Adipose tissue (tissue), 3 donors: ENCODE measurements around the gene SLC25A42. TPM values are rescaled to one million over a fixed set of nuclear protein-coding genes. Genes with fewer than 3 reads are reported as not detected.
"Not testable (repeated sequence)": the region's sequence is repeated elsewhere in the genome, so short reads cannot be mapped to it uniquely, and the experiment has no call there.

Experiments used
- H3K27ac ChIP-seq: one replicate; pipeline ENCODE4 v1.5.1; 2013; ENCODE audit warnings: low read depth, low read length
- WGBS, 3 donors: extraction: QIAGEN DNeasy Blood & Tissue Kit; methylation state at CpG; one replicate each; pipeline ENCODE4 v1.1.7; 2013; 5-methylcytosine and 5-hydroxymethylcytosine counted together
- polyA plus RNA-seq, 3 donors: library from polyadenylated mRNA; stranded (reverse); fragments of 200-250 nt; gene quantifications; one replicate each; pipeline ENCODE4 v1.2.3, GENCODE V29; 2013
- donor health status: healthy with polysubstance abuse.
- donor health status: Bipolar disorder and iron deficiency.
- donor health status: healthy.

SLC25A42 gene
- polyA plus RNA-seq, 3 donors = 10.8 to 11.4 (median 11.0) TPM

DNA sequence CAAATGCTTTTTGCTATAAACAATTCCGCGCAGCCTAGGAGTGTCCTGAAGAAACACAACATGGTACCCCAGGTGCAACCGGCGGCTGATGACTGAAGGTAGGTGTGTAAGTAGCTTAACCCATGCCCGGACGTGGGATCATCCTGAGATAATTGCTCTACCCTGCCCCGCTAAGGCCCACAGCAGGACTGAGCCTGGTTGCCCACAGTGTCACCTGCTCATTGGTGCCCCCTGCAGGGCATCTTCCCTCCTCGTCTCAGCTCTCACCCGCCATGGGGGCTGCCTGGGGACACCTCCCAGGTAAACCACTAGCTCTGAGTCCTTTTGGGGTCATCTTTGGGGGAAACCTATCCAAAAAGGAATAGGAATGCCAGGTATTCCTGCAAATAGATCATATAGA, 52.2 kb downstream of the SLC25A42 start:
- H3K27ac ChIP-seq = no peak overlapping the region
- WGBS, 3 donors = 68 to 85% (median 80%) methylated on average over 9 of the region's 9 CpGs

DNA sequence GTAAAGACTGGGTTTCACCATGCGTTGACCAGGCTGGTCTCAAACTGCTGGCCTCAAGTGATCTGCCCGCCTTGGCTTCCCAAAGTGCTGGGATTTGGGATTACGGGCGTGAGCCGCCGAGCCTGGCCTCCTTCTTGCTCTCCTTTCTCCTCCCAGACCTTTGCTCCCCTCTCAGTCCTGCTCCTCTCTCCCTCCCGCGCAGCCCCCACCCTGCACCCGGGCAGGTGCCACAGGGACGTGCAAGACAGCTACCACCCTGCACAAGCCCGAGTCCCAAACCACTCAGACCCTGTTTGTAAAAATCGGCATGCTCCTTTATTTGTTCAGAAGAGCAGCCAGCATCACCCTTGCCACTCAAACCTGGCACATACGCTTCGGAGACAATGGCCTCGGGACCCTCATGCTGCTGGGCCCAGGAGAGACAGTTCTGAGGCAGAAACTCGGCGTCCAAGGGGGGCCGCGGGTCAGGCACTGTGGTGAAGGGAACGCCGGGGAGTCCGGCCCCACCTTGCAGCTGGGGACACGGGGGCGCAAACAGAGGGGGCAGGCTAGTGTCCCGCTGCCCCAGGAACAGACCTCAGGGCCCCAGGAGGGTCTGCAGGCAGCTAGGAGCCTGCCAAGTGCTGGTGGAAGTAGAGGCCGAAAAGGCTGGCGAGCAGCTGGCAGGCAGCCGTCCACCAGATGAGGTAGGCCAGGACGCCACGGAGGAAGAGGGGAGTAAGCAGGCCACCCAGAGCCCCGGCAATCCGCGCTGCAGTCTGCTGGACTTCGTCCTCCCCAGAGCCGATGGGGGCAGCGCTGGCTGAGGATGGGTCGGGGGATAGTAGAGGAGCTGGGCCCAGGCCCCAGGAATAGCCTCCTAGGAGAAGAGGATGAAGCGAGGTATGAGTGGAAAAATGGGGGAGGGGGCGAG, 55.8 kb downstream of the SLC25A42 start:
- H3K27ac ChIP-seq = no peak overlapping the region
- WGBS, 3 donors = 91 to 94% (median 93%) methylated on average over 37 to 39 of the region's 39 CpGs

GRCh38 chr19:19120308-19121231, 56.8 kb downstream of the SLC25A42 start:
- 64 to 71% (median 66%) methylated on average over 39 of the region's 39 CpGs for WGBS, 3 donors

DNA sequence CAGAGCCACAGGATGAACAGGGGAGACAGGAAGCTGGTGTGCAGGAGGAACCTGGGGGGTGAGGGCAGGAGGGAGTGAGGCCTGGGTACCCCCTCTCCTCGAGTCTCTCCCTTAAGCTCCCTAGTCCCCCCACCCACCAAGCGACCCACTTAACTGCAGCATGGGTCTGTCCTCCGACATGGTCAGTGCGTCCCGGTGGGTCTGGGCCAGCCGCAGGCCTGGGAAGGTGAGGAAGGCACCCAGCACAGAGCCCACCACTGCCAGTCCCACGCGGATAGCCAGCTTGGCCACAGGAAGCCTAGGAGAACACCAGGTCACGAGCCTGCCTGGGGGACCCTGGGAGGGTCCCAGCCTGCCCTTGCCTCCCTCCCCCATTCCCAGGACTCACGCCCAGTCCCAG, 57.6 kb downstream of the SLC25A42 start:
- WGBS, 3 donors = 87 to 92% (median 91%) methylated on average over 9 to 10 of the region's 10 CpGs

More at GRCh38 chr19:19120308-19121231, 56.8 kb downstream of the SLC25A42 start:
- no peak overlapping the region for H3K27ac ChIP-seq

DNA sequence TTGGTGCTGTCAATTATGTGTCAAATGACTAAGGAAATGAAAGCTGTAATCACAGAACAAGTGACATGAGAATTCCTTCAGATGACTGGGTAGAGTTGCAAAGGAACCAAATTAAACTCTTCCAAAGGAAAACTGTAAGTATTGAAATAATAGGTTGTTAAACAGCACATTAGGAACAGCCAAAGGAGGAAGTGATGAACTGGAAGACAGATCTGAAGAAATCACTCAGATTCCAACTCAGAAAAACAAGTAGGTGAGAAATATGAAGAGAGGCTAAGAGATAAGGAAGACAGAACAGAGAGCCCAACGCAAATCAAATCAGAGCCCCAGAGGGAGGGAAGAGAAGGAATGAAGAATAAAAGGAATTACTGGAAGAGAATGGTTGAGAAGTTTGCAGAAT, 59.1 kb downstream of the SLC25A42 start:
- no peak overlapping the region for H3K27ac ChIP-seq
- WGBS, 3 donors = 90 to 100% (median 100%) methylated on average over 1 of the region's 1 CpG

More for the DNA sequence above, 57.6 kb downstream of the SLC25A42 start:
- no peak overlapping the region for H3K27ac ChIP-seq

DNA sequence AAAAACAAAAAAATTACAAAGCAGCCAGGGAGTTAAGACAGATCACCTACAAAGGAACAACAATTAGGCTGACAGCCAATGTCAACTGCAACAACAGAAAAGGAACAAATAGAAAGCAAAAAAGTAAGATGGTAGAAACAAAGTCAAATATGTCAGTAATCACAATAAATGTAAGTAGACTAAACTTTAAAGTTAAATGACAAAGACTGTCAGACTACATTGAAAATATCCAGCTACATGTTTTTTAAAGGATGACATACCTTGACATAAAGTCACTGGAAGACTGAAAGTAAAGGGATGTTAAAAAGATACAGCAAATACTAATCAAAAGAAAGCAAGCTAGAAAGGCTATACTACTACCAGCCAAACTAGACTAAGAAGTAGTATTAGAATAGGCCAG, 59.6 kb downstream of the SLC25A42 start:
- H3K27ac ChIP-seq = no peak overlapping the region

- no peak overlapping the region for H3K27ac ChIP-seq
- 95 to 99% (median 96%) methylated on average over 6 of the region's 6 CpGs for WGBS, 3 donors
Observed at GRCh38 chr19:19126102-19126501, 62.3 kb downstream of the SLC25A42 start.

DNA sequence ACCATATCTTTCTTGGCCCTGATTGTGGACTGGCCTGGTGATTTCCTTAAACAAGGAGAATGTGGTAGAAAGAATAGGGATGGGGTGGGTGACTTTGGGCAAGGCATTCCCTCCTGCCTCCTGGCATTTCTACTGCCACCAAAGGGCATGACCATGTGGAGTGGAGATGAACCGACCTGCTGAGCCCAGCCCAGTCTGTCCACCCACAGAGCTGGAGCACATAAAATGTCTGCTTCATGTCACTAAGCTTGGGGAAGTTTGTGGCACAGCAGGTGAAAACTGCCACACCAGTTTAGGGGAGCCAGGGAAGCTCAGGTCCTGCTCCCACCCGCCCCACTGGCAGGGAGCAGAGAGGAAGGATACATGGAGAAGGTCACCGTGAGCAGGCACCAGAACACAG, 68.2 kb downstream of the SLC25A42 start:
- WGBS, 3 donors = 86 to 100% (median 93%) methylated on average over 3 of the region's 3 CpGs

DNA sequence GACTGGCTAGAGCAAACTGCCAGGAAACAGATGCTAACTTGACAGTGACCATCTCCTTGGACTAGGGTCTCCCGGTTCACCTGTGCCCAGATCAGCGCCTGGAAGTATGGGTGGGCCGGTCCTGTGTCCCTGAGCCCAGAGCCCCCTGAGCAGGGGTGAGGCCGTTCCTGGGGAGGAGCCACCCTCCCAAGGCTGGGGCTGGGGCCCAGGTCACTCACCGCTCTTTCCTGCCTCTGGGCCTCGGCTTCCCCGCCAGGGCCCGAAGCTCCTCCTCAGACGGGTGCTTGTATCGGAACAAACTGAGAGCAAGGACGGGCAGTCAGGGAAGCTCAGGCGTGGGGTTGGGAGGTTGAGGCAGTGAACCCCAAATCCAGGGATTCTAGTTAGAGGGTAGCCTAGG, 69.1 kb downstream of the SLC25A42 start:
- no peak overlapping the region for H3K27ac ChIP-seq
- 95 to 97% (median 96%) methylated on average over 12 of the region's 12 CpGs for WGBS, 3 donors

More for the DNA sequence above, 68.2 kb downstream of the SLC25A42 start:
- no peak overlapping the region for H3K27ac ChIP-seq

- 88 to 90% (median 89%) methylated on average over 6 of the region's 6 CpGs for WGBS, 3 donors
Observed at GRCh38 chr19:19133985-19134384, 70.2 kb downstream of the SLC25A42 start.

GRCh38 chr19:19134687-19135158, 70.9 kb downstream of the SLC25A42 start:
- H3K27ac ChIP-seq = no peak overlapping the region
- 16 to 35% (median 31%) methylated on average over 18 to 21 of the region's 21 CpGs for WGBS, 3 donors

More at GRCh38 chr19:19133985-19134384, 70.2 kb downstream of the SLC25A42 start:
- H3K27ac ChIP-seq = no peak overlapping the region

GRCh38 chr19:19135713-19136112, 71.9 kb downstream of the SLC25A42 start:
- WGBS, 3 donors = 77 to 91% (median 84%) methylated on average over 6 of the region's 6 CpGs

DNA sequence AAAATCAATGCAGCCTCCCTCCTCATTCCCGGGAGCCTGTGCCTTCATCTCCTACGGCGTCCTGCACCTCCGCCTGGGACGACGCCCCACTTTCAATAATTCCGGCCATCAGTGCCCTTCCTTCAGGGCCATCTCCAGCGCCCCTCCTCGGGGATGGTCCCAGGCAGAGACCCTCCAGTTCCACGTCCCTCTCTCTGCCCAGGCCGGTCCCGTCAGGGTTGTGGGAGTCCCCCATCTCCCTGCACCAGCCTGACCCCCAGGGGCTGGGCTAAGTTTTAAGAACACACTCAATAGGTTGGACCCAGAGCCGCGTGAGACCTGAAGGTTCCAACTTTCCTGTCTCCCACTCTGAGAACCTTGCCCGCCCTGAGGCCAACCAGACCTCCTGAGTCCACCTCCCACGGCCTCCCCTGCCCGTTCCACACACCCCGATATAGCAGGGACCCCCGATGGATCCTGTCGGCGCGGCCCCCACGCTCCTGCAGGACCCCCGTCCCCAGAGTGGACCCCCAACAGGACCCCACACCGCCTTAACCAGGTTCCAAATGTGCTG, 73.8 kb downstream of the SLC25A42 start:
- 10 to 23% (median 13%) methylated on average over 25 of the region's 25 CpGs for WGBS, 3 donors
- H3K27ac ChIP-seq = no peak overlapping the region

More at GRCh38 chr19:19135713-19136112, 71.9 kb downstream of the SLC25A42 start:
- H3K27ac ChIP-seq = not testable (repeated sequence)

DNA sequence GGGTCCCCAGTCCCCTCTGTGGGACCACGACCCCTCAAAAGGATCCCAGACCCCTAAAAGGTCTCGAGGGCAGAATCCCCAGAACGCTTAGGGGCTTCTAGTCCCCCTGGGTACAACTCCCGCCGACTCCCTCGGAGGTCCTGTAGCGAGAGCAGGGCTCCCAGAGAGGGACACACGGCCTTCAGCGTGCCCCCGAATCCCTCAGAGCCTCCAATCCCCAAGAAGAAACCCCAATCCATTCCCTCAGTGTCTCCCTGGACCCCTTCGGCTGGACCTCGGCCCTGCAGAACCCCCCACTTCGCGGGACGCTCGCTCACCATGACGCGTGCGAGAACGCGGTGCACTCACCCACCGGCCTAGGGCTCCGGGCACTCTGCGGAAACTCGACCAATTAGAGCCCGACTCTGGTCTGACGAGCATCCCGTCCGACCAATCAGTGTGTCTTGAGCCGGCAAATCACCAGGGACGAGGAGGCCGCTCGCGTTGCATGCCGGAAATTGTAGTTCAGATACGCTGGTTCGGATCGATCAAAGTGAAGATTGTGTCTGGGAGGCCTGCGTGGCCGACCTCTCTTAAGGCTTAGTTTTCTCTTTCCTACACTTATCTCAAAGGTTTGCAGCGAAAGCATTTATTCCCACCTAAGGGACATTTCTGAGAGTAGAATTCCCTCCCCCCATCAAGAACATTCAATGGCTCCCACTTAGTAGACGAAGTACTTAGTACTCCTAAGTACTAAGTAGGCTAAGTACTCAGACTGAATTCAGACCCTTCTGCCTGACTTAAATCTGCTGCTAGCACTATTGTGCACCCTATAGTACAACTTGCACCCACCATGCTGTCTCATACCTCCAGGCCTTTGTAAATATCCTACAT, 74.6 kb downstream of the SLC25A42 start, which contains the start of gene TMEM161A:
TSS of gene TMEM161A (minus strand) at position 370 of the 873 bp plus-strand sequence. CDS start at position 320, 50 bp downstream.
- H3K27ac ChIP-seq = no peak within 1 kb of the TSS
- 2 to 3% (median 3%) methylated on average over 42 of the region's 42 CpGs for WGBS, 3 donors

- no peak overlapping the region for H3K27ac ChIP-seq
- 37 to 47% (median 41%) methylated on average over 5 of the region's 5 CpGs for WGBS, 3 donors
Observed at GRCh38 chr19:19139876-19140229, 76.1 kb downstream of the SLC25A42 start.

- no peak overlapping the region for H3K27ac ChIP-seq
- 64 to 74% (median 66%) methylated on average over 5 of the region's 5 CpGs for WGBS, 3 donors
Observed at GRCh38 chr19:19140476-19140875, 76.7 kb downstream of the SLC25A42 start.

GRCh38 chr19:19142347-19142746, 78.6 kb downstream of the SLC25A42 start:
- WGBS, 3 donors = 85 to 93% (median 85%) methylated on average over 12 of the region's 12 CpGs
- no peak overlapping the region for H3K27ac ChIP-seq
